GM19193 (cell line): ENCODE data around the gene ADCK1.

Experiments
- POLR2A ChIP-seq: IDR thresholded peaks from 4 replicates; pipeline ENCODE4 v1.6.1; 2011; ENCODE audit not compliant: insufficient read depth, insufficient read length; ENCODE audit errors: extremely low read depth

Gene ADCK1

DNA sequence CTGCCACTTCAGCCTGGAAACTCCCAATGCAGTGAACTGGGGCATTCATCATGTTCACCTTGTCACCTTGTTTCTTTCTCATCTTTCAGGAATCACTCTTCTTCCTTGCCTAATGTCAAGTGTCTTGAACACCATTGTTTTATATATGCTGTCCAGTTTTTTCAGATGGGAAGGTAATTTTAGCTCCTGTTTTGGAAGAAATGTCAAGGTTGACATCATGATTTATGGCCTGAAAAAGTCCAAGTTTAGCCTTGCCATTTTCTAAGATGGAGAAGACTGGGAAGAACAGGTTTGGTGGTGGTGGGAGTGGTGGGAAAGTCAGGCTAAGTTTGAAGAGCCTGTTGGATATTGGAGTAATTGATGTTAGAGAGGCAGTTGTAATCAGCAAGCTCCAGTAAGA lies 54.0 kb downstream of the ADCK1 start:
- no peak for TF ChIP-seq POLR2A

DNA sequence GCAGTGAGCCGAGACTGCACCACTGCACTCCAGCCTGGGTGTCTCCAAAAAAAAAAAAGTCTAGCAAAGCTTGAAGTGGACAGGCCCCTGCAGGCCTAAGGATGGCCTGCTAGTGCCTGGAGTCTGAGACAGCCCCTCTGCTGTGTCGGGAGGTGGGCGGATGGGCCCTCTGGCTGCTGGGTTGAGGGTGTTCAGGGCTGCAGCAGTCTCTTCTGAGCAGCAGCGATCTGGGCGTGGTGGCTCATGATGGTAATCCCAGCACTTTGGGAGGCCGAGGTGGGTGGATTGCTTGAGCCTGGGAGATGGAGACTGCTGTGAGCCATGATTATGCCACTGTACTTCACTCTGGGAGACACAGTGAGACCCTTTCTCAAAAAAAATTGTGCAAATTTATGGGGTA lies 57.0 kb downstream of the ADCK1 start:
- no peak for TF ChIP-seq POLR2A

DNA sequence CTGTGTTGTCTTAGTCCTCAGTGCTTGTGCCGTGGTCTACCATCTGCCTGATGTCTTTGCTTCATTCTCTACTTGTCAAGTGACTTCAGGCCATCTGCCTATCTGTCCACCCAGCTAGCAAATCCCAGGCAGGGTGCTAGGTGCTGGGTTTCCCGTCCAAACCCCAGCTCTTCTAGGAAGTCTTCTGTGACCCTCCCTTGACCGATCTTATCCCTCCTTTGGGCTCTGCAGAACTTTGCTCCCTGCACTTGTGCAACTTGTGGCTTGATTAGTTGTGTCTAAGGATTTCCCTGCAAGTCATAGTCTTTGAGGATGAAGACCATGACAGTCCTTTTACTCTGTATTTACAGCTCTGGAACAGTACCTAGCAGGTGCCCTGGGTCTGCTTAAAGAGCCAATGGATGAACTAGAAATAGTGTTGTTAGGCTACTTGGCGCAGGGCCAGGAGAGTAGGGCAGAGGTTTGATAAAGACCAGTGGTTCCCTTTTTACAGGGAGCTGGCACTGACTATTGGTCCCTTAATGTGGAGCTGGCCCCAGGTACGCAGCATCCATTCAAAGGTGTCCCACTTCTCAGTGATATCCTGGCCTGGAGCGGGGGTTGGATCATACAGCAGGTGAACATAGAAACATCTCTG lies 60.1 kb downstream of the ADCK1 start:
- TF ChIP-seq POLR2A: no peak

DNA sequence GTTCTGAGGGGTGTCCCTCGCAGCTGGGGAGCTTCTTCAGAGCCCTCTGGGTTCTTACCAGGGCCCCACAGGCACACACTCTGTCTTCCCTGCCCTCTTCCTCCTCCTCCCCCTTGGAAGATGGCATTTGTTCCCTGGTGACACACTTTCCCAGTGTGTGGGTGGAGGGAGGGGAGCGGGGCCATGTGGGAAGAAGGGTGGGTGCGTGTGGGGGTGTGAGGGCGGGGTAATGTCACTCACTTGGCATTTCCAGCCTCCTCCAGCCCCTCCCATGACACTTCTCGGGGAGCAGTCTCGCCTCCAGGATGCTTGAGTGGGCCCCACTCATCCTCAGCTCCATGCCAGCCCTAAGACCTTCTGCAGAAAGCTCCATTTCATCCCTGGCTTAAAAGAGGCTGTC lies 61.3 kb downstream of the ADCK1 start:
- TF ChIP-seq POLR2A: no peak

DNA sequence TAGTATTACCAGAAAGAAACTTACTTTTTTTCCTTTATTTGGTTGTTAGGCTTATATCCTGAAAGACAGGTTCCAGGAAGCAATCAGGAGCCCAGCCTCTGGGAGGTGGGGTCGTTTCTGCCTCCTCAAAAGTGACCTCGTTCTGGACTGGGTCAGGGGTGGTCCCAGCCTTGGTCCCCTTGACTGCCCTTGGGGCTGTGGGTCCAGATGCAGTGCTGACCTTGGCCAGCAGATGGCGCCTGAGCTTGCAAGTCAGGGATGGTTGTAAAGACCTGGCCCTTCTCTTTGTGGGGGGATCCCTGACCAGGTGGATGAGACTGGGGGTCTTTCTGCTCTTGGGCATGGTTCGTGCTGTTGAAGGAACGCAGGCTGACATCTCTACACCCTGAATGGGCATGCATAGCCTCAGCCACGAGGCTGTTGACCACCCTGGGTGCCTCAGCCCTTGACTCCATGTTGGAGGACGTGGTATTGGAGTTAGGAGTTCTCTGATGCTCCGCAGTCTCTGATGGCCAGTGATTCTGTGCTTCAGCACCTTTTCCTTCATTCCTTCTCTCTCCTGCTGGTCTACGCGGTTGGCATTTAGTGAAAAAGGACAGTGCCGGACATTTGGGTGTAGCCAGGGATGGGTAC lies 62.4 kb downstream of the ADCK1 start:
- TF ChIP-seq POLR2A: no peak

DNA sequence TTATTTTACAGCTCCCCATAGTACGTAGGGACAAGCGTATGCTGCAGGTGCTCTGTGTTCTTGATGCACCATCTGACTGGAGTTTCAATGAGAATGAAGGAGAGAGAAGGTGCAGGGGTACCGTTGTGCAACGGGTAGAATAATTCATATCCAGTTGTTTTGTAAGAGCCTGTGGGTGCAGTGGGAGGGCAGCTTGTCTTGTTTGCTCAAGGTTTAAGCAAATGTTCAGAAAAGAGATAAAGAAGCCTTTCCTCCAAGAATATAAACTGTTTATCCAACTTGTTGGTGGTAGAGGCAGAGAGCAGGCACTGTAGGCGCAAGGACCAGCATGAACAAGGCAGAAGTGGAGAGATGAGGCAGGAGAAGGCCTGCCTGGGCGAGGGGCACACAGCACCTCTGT lies 64.2 kb downstream of the ADCK1 start:
- TF ChIP-seq POLR2A: no peak

DNA sequence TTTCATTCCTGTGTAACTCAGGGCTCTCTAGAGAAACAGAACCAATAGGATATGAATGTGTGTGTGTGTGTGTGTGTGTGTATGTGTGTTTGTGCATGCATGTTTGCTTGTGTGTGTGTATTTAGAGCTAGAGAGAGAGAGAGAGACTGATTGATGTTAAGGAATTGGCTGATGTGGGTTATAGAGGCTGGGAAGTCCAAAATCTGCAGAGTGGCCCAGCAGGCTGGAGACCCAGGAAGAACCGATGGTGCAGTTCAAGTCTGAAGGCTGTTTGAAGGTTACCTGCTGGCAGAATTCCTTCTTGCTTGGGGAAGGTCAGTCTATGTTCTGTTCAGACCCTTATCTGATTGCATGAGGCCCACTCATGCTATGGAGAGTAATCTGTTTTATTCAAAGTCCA lies 64.7 kb downstream of the ADCK1 start:
- TF ChIP-seq POLR2A: no peak

DNA sequence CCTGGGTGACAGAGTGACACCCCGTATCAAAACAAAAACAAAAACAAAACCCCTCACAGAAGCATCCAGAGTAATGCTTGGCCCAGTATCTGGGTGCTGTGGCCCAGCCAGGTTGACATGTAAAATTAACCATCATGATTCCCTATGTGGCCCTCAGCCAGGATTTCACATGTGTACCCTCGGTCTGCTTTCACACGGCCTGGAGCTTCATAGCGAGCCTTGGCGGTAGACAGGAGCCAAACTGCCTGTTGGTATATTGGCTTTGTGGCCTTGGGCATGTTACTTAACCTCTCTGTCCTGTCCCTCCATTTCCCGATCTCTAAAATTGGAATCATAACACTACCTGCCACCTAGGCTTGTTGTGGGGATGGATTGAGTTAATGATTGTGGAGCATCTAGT lies 65.5 kb downstream of the ADCK1 start:
- no peak for TF ChIP-seq POLR2A

DNA sequence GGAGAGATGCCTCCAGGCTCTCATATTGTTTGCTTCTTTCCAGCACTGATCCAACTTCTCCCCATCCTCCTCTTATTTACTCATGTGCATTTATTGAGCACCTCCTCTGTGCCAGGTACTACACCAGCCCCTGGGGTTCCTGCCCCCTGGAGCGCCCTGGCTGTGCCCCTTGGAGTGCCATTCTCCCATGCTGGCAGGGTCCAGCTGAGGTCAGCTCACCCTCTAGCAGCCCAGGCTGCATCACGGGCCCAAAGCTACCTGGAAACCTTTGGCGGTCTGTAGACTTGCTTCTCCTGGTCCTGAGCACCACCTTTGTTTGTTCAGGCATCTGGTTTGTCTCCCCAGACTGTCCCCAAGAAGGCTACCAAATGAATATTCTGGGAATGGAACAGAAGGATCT lies 67.0 kb downstream of the ADCK1 start:
- no peak for TF ChIP-seq POLR2A

DNA sequence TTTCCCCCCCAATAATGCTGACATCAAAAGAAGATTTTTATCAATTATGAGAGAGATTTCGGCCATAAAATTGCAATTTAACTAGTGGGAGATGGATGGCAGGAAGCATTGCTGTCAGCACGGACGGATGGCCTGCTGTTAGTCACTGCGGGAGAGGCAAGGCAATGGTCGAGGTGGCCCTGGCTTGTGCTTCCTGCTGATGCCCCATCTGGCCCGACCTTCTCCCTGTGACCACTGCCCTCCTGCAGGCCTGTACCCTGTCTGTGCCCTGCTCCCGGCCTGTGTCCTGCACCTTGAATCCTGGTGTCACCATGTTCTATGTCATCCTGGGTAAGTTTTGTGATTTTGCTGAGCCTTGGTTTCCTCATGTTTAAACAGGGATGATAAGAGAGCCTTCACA lies 67.6 kb downstream of the ADCK1 start:
- TF ChIP-seq POLR2A: no peak

DNA sequence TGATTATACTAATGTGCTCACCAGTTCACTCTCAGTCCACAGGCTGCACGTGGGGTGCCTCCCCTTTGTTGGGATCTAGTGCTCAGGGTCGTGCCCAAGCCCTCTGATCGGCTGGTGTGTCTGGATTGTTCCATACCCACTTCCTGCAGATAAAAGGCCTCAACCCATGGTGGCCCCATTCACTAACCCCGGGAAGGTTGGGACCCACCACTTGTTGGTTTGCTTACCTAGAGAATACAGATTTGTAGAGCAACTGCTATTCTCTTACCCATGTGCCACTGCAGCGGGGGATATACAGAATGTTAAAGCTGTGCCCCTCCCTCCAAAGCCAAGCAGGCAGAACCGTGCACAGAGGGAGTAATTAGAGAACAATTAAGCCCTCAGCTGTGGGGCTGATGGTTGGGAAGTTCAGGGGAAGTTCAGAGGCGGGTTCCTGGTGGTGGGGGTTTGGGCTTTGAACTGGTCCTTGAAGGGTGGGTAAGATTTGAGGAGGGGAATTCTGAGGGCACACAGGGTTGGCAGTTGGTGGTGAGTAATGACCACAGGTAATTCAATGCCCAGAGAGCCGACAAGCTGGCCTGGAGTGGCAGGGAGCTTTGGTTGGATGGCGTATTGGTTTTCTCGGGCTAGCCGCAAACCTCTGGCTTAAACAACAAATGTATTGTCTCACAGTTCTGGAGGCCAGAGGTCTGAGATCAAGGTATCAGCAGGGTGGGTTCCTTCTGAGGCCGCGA lies 68.8 kb downstream of the ADCK1 start:
- no peak for TF ChIP-seq POLR2A

DNA sequence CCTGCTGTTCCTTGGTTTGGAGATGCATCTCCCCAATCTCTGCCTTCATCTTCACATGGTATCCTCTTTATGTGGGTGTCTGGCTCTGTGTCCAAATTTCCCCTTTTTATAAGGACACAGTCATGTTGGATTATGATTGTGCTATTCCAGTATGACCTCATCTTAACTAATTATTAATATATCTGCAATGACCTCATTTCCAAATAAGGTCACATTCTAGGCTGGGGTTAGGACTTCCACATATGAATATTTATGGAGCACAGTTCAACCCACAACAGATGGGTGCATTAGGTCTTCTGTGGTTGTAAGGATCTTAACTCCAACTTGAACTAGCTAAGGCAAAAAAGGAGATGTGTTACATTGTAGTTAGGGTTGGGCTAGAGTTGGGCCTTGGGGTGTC lies 69.4 kb downstream of the ADCK1 start:
- TF ChIP-seq POLR2A: no peak

DNA sequence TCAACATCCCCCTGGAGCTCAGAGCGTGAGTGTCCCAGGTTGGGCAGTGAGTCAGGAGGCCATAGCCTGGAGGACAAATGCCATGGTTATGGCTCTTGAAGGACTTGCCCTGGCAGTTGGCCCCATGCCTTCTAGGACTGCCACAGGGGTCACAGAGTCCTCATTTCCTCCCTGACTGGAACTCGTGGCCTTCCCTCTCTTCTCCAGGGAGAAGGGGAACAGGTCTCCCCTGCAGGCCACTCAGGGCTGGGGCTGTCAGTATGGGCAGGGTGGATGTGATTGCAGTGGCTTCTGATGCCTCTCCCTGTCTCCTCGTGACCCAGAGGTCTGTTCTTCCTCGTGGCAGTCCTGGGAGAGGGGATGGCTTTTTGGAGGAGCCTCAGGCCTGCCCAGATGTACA lies 70.7 kb downstream of the ADCK1 start:
- no peak for TF ChIP-seq POLR2A

DNA sequence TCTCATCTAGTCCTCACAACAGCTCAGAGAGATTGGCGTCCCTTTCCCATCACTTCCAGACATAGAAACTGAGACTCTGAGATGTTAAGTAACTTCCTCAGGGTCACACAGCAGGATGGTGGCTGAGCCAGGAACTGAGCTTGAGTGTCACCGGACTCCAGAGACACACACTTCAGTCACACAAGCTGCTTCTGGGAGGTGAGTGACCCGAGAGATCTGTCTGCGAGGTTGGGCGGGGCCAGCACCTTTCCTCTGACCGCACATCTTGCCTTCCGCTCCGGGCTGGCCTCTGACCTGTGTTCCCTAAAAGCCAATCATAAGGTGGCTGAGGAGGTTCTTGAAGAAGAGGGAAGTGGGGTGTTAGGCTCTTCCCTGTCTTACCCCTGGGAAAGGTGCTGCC lies 72.2 kb downstream of the ADCK1 start:
- no peak for TF ChIP-seq POLR2A

DNA sequence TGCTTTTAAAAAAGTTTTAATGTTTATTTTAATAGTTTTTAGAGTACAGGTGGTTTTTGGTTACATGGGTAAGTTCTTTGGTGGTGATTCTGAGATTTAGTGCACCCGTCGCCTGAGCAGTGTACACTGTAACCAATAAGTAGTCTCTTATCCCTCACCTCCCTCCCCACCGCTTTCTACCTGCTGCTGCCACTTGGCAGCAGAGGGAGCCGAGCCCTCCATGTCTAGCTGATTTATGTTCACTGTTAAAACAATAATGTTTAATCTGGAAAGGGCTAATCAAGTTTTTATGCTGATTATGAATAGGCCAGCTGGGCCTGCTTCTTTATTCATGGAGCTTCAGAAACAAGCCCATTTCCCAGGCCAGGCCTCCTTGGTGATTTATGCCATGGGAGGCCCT lies 73.1 kb downstream of the ADCK1 start:
- no peak for TF ChIP-seq POLR2A

DNA sequence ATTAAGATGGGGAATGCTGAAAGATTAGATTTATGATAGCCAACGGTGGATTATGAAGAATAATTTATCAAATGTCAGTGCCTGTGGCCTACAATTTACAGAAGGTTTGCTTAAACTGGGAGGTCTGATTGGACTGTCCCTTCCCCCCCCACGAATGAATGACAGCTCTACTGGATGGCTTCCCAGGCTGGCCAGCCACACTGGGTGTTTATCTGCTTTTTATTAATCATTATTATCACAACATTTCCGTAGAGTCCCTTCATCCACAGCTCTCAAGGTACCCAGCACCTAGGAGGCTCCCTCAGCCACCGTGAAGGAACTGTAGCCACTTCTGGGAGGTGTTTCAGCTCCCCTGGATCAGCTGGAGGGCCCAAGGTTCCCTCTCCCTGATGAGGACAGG lies 78.9 kb downstream of the ADCK1 start:
- no peak for TF ChIP-seq POLR2A
